Chondrocyte (in vitro differentiated cells): Measurements from ENCODE around the gene C10orf95. TPM values are rescaled to one million over a fixed set of nuclear protein-coding genes. Genes with fewer than 3 reads are reported as not detected.

Experiments
- DNase-seq: peaks from one replicate; pipeline ENCODE4 v3.0.0; 2021; ENCODE audit warnings: mixed read lengths, low spot score
- H3K27ac Mint-ChIP-seq: one replicate; pipeline ENCODE4 v1.8.0; 2021; ENCODE audit warnings: mild to moderate bottlenecking, moderate library complexity, mixed read lengths; ENCODE audit not compliant: unreplicated experiment
- H3K27me3 Mint-ChIP-seq: 2 replicates; pipeline ENCODE4 v1.8.0; 2021; ENCODE audit warnings: low read depth, mixed read lengths
- H3K36me3 Mint-ChIP-seq: 2 replicates; pipeline ENCODE4 v1.8.0; 2021; ENCODE audit warnings: low read depth, mixed read lengths
- H3K4me1 Mint-ChIP-seq: 2 replicates; pipeline ENCODE4 v1.8.0; 2021; ENCODE audit warnings: low read depth, mild to moderate bottlenecking, mixed read lengths
- H3K4me3 Mint-ChIP-seq: one replicate; pipeline ENCODE4 v1.8.0; 2021; ENCODE audit warnings: mild to moderate bottlenecking, moderate library complexity, mixed read lengths; ENCODE audit not compliant: unreplicated experiment
- H3K9me3 Mint-ChIP-seq: 2 replicates; pipeline ENCODE4 v1.8.0; 2021; ENCODE audit warnings: low read depth, mixed read lengths
- CTCF ChIP-seq: fragments of 200-600 bp; sonication (generic); IDR thresholded peaks from 2 replicates; pipeline ENCODE4 v1.5.0; 2021; ENCODE audit warnings: antibody characterized with exemption, mild to moderate bottlenecking, moderate library complexity
- total RNA-seq: library from RNA; stranded (reverse); gene quantifications from 3 replicates; pipeline ENCODE4 v1.2.1, GENCODE V29; 2021

C10orf95 gene
- total RNA-seq, 1 donor from 2014 or later = not detected

- no peaks in the 10 kb centered on the region for H3K9me3 Mint-ChIP-seq
- H3K27me3 Mint-ChIP-seq = peaks cover 3% of the 10 kb centered on the region
- no peak for TF ChIP-seq CTCF
- no peak overlapping the region for H3K4me3 Mint-ChIP-seq
- no peaks in the 10 kb centered on the region for H3K36me3 Mint-ChIP-seq
- no peak for DNase-seq
- H3K27ac Mint-ChIP-seq = no peak overlapping the region
- H3K4me1 Mint-ChIP-seq = peaks cover 19% of the 10 kb centered on the region
These were observed 16.8 kb downstream of the C10orf95 start for GRCh38 chr10:102434394-102435132.

GRCh38 chr10:102433619-102434046 lies 17.7 kb downstream of the C10orf95 start:
- H3K4me3 Mint-ChIP-seq = no peak overlapping the region
- H3K27me3 Mint-ChIP-seq = peaks cover 3% of the 10 kb centered on the region
- no peak for TF ChIP-seq CTCF
- no peak for DNase-seq
- H3K4me1 Mint-ChIP-seq = peaks cover 19% of the 10 kb centered on the region
- no peaks in the 10 kb centered on the region for H3K9me3 Mint-ChIP-seq
- H3K36me3 Mint-ChIP-seq = no peaks in the 10 kb centered on the region
- H3K27ac Mint-ChIP-seq = no peak overlapping the region

- Mint-ChIP-seq H3K9me3 (no peaks in the 10 kb centered on the region), H3K4me1 (peaks cover 19% of the 10 kb centered on the region), H3K4me3 (peak within 1 kb of the TSS; percentile 89), H3K27me3 (peaks cover 3% of the 10 kb centered on the region), H3K36me3 (no peaks in the 10 kb centered on the region), H3K27ac (peak within 1 kb of the TSS; percentile 92)
- DNase-seq = no peak
- no peak for TF ChIP-seq CTCF
These were observed 19.0 kb downstream of the C10orf95 start, which contains the start of gene CUEDC2 for GRCh38 chr10:102432162-102432950. Gene CUEDC2 (minus strand): TSS chr10:102432574. CDS start chr10:102425188, 7,386 bp downstream.

GRCh38 chr10:102431452-102432124 lies 19.8 kb downstream of the C10orf95 start:
- no peaks in the 10 kb centered on the region for H3K36me3 Mint-ChIP-seq
- H3K4me3 Mint-ChIP-seq = peak overlapping the region; percentile 89
- peaks cover 19% of the 10 kb centered on the region for H3K4me1 Mint-ChIP-seq
- peaks cover 3% of the 10 kb centered on the region for H3K27me3 Mint-ChIP-seq
- no peak for TF ChIP-seq CTCF
- H3K27ac Mint-ChIP-seq = peak overlapping the region; percentile 92
- H3K9me3 Mint-ChIP-seq = no peaks in the 10 kb centered on the region
- no peak for DNase-seq

- H3K4me1 Mint-ChIP-seq = peaks cover 13% of the 10 kb centered on the region
- no peak for TF ChIP-seq CTCF
- no peaks in the 10 kb centered on the region for H3K9me3 Mint-ChIP-seq
- no peak for DNase-seq
- H3K4me3 Mint-ChIP-seq = no peak overlapping the region
- no peak overlapping the region for H3K27ac Mint-ChIP-seq
- no peaks in the 10 kb centered on the region for H3K36me3 Mint-ChIP-seq
- no peaks in the 10 kb centered on the region for H3K27me3 Mint-ChIP-seq
These were observed 21.9 kb downstream of the C10orf95 start for GRCh38 chr10:102429468-102429867.
